Small intestine (tissue), 7 donors: ENCODE results near the gene AOAH. TPM values are rescaled to one million over a fixed set of nuclear protein-coding genes. Genes with fewer than 3 reads are reported as not detected.

Experiments
- DNase-seq, 2 donors: peaks; one replicate each; pipeline versions ENCODE4 v3.0.0 to v3.0.0-alpha.2; 2013
- FAIRE-seq: peaks from 2 replicates; lab custom pipeline; 2012; peaks lifted over from hg19 to GRCh38; lab: Jason Lieb, UNC
- H3K27ac ChIP-seq, 3 donors: one replicate each; pipeline ENCODE4 v1.5.1; 2013; ENCODE audit warnings: low read length in 2 of 3, mild to moderate bottlenecking in 2 of 3, control low read depth in 1 of 3, inconsistent platforms in 1 of 3, low read depth in 1 of 3, moderate library complexity in 1 of 3
- H3K27me3 ChIP-seq, 3 donors: one replicate each; pipeline ENCODE4 v1.6.1; 2013; ENCODE audit warnings: low read length in 3 of 3, inconsistent platforms in 1 of 3; ENCODE audit not compliant: control insufficient read depth in 3 of 3, insufficient read depth in 3 of 3
- H3K36me3 ChIP-seq, 3 donors: one replicate each; pipeline ENCODE4 v1.6.1; 2013; ENCODE audit warnings: low read length in 3 of 3, inconsistent platforms in 1 of 3, low read depth in 1 of 3, mild to moderate bottlenecking in 1 of 3, moderate library complexity in 1 of 3; ENCODE audit not compliant: control insufficient read depth in 3 of 3, insufficient read depth in 2 of 3
- H3K4me1 ChIP-seq, 3 donors: one replicate each; pipeline ENCODE4 v1.6.1; 2013; ENCODE audit warnings: low read length in 2 of 3, inconsistent platforms in 1 of 3, low read depth in 1 of 3, mild to moderate bottlenecking in 1 of 3, moderate library complexity in 1 of 3; ENCODE audit not compliant: control insufficient read depth in 3 of 3, insufficient read depth in 2 of 3
- H3K4me3 ChIP-seq, 3 donors: one replicate each; pipeline ENCODE4 v1.5.1; 2013; ENCODE audit warnings: low read length in 3 of 3, control low read depth in 1 of 3, inconsistent platforms in 1 of 3, low read depth in 1 of 3, mild to moderate bottlenecking in 1 of 3, moderate library complexity in 1 of 3
- H3K9me3 ChIP-seq, 2 donors: one replicate each; pipeline ENCODE4 v1.6.1; 2013; ENCODE audit warnings: low read depth in 1 of 2, low read length in 1 of 2; ENCODE audit not compliant: control insufficient read depth in 2 of 2, insufficient read depth in 1 of 2
- WGBS, 3 donors: extraction: QIAGEN DNeasy Blood & Tissue Kit; methylation state at CpG; one replicate each; pipeline ENCODE4 v1.1.7; 2013; 5-methylcytosine and 5-hydroxymethylcytosine counted together
- polyA plus RNA-seq, 4 donors: library from polyadenylated mRNA; stranded (reverse) in 3 of 4; unstranded in 1 of 4; fragments of 200-250 nt in 3 of 4; fragments of 120-200 nt in 1 of 4; gene quantifications; one replicate each; pipeline versions ENCODE4 v1.2.1 to v1.2.3, GENCODE V29; 2013
- donor health status: healthy with polysubstance abuse.
- donor health status: control.
- donor health status: control.
- donor health status: Bipolar disorder and iron deficiency.
- donor health status: healthy.

AOAH gene
- polyA plus RNA-seq, 4 donors = 2.9 to 20.4 (median 8.4) TPM

- 94 to 96% (median 94%) methylated on average over 3 of the region's 3 CpGs for WGBS, 3 donors
- no peak for FAIRE-seq
Measured at GRCh38 chr7:36515847-36516246, 208.4 kb downstream of the AOAH start.

GRCh38 chr7:36514289-36515243 lies 209.7 kb downstream of the AOAH start:
- 84 to 94% (median 86%) methylated on average over 10 of the region's 10 CpGs for WGBS, 3 donors
- H3K27me3 ChIP-seq = no peaks in the 10 kb centered on the region
- FAIRE-seq = no peak
- no peak for DNase-seq
- no peaks in the 10 kb centered on the region for H3K4me1 ChIP-seq
- no peak overlapping the region for H3K4me3 ChIP-seq
- no peak overlapping the region for H3K27ac ChIP-seq
- no peaks in the 10 kb centered on the region for H3K36me3 ChIP-seq
- peaks cover 0 to 5% of the 10 kb centered on the region in 2 donors for H3K9me3 ChIP-seq

More at GRCh38 chr7:36515847-36516246, 208.4 kb downstream of the AOAH start:
- no peak for DNase-seq
- no peak overlapping the region for H3K27ac ChIP-seq
- no peak overlapping the region for H3K4me3 ChIP-seq
- H3K4me1 ChIP-seq = no peaks in the 10 kb centered on the region
- H3K9me3 ChIP-seq = peaks cover 0 to 5% of the 10 kb centered on the region in 2 donors
- H3K36me3 ChIP-seq = no peaks in the 10 kb centered on the region
- H3K27me3 ChIP-seq = no peaks in the 10 kb centered on the region

- no peaks in the 10 kb centered on the region for H3K27me3 ChIP-seq
- H3K27ac ChIP-seq = no peak overlapping the region
- peaks cover 0 to 5% of the 10 kb centered on the region in 2 donors for H3K9me3 ChIP-seq
- H3K4me1 ChIP-seq = no peaks in the 10 kb centered on the region
- H3K4me3 ChIP-seq = no peak overlapping the region
- 88 to 95% (median 95%) methylated on average over 10 of the region's 10 CpGs for whole genome bisulfite sequencing, 3 donors
- no peaks in the 10 kb centered on the region for H3K36me3 ChIP-seq
- DNase-seq (no peak), FAIRE-seq (no peak)
Measured at GRCh38 chr7:36513393-36513792, 210.9 kb downstream of the AOAH start.

- FAIRE-seq (no peak), DNase-seq (no peak)
- 69 to 89% (median 88%) methylated on average over 4 of the region's 4 CpGs for WGBS, 3 donors
- Histone ChIP-seq H3K4me1 (no peaks in the 10 kb centered on the region), H3K36me3 (no peaks in the 10 kb centered on the region), H3K27ac (no peak overlapping the region), H3K27me3 (no peaks in the 10 kb centered on the region), H3K4me3 (no peak overlapping the region), H3K9me3 (peaks cover 0 to 5% of the 10 kb centered on the region in 2 donors)
Measured at GRCh38 chr7:36512616-36513015, 211.7 kb downstream of the AOAH start.

GRCh38 chr7:36509962-36510361 lies 214.3 kb downstream of the AOAH start:
- FAIRE-seq (no peak), DNase-seq (no peak)
- H3K4me3 ChIP-seq = no peak overlapping the region
- no peaks in the 10 kb centered on the region for H3K4me1 ChIP-seq
- 88 to 93% (median 89%) methylated on average over 9 of the region's 9 CpGs for WGBS, 3 donors
- no peaks in the 10 kb centered on the region for H3K36me3 ChIP-seq
- peaks cover 0 to 5% of the 10 kb centered on the region in 2 donors for H3K9me3 ChIP-seq
- H3K27ac ChIP-seq = no peak overlapping the region
- no peaks in the 10 kb centered on the region for H3K27me3 ChIP-seq

- Histone ChIP-seq H3K27ac (no peak overlapping the region), H3K9me3 (peaks cover 0 to 6% of the 10 kb centered on the region in 2 donors), H3K4me1 (no peaks in the 10 kb centered on the region), H3K4me3 (no peak overlapping the region), H3K36me3 (no peaks in the 10 kb centered on the region), H3K27me3 (no peaks in the 10 kb centered on the region)
- DNase-seq (no peak), FAIRE-seq (no peak)
- 58 to 68% (median 62%) methylated on average over 9 of the region's 9 CpGs for WGBS, 3 donors
Measured at GRCh38 chr7:36507475-36508440, 216.5 kb downstream of the AOAH start.

GRCh38 chr7:36506820-36507219 lies 217.5 kb downstream of the AOAH start:
- 78 to 95% (median 90%) methylated on average over 3 of the region's 3 CpGs for WGBS, 3 donors
- H3K27me3 ChIP-seq = no peaks in the 10 kb centered on the region
- FAIRE-seq = no peak

More at GRCh38 chr7:36506820-36507219, 217.5 kb downstream of the AOAH start:
- no peak for DNase-seq
- Histone ChIP-seq H3K4me1 (no peaks in the 10 kb centered on the region), H3K9me3 (peaks cover 0 to 6% of the 10 kb centered on the region in 2 donors), H3K27ac (no peak overlapping the region), H3K4me3 (no peak overlapping the region), H3K36me3 (no peaks in the 10 kb centered on the region)
